GM23338 (cell line): ENCODE results near the gene NDE1. TPM values are rescaled to one million over a fixed set of nuclear protein-coding genes. Genes with fewer than 3 reads are reported as not detected.

Source experiments
- ATAC-seq: fragments of 200-7000 bp; cut with Tn5 transposase; 3 replicates; pipeline ENCODE4 v1.9.1; 2020
- DNase-seq: peaks from one replicate; pipeline ENCODE4 v3.0.0-alpha.2; 2015; ENCODE audit warnings: low spot score
- H2AFZ ChIP-seq: fragments of 200-600 bp; sonication (generic); 2 replicates; pipeline ENCODE4 v1.8.0; 2016; ENCODE audit warnings: antibody characterized with exemption, mild to moderate bottlenecking, moderate library complexity
- H3F3A ChIP-seq: fragments of 200-600 bp; sonication (generic); replicated peaks from 2 replicates; pipeline ENCODE4 v1.8.0; 2017; ENCODE audit warnings: antibody characterized with exemption, mixed run types, low read depth
- H3K27ac ChIP-seq: fragments of 200-600 bp; sonication (generic); 2 replicates; pipeline ENCODE4 v1.6.1; 2016; ENCODE audit warnings: low read depth
- H3K27me3 ChIP-seq: fragments of 200-600 bp; sonication (generic); 2 replicates; pipeline ENCODE4 v1.8.0; 2016; ENCODE audit warnings: mild to moderate bottlenecking, mixed run types, moderate library complexity; ENCODE audit not compliant: insufficient read depth
- H3K36me3 ChIP-seq: fragments of 200-600 bp; sonication (generic); 2 replicates; pipeline ENCODE4 v1.8.0; 2016; ENCODE audit warnings: mild to moderate bottlenecking; ENCODE audit not compliant: insufficient read depth
- H3K4me1 ChIP-seq: fragments of 200-600 bp; sonication (generic); 2 replicates; pipeline ENCODE4 v1.8.0; 2016; ENCODE audit warnings: mild to moderate bottlenecking, moderate library complexity; ENCODE audit not compliant: insufficient read depth
- H3K4me2 ChIP-seq: fragments of 200-600 bp; sonication (generic); 2 replicates; pipeline ENCODE4 v1.7.1; 2017; ENCODE audit warnings: mixed run types
- H3K4me3 ChIP-seq: fragments of 200-600 bp; sonication (generic); 2 replicates; pipeline ENCODE4 v1.6.1; 2016; ENCODE audit warnings: mixed run types
- H3K79me2 ChIP-seq: fragments of 200-600 bp; sonication (generic); replicated peaks from 2 replicates; pipeline ENCODE4 v1.8.0; 2017; ENCODE audit warnings: mild to moderate bottlenecking; ENCODE audit not compliant: insufficient read depth
- H3K9me2 ChIP-seq: fragments of 200-600 bp; sonication (generic); 2 replicates; pipeline ENCODE4 v1.8.0; 2017; ENCODE audit not compliant: insufficient read depth
- H4K20me1 ChIP-seq: fragments of 200-600 bp; sonication (generic); replicated peaks from 2 replicates; pipeline ENCODE4 v1.8.0; 2017; ENCODE audit warnings: mild to moderate bottlenecking; ENCODE audit not compliant: insufficient read depth
- H3K27ac Mint-ChIP-seq: 2 replicates; pipeline ENCODE4 v1.8.0; 2020; ENCODE audit warnings: inconsistent platforms, mild to moderate bottlenecking, moderate library complexity, mixed read lengths
- H3K27me3 Mint-ChIP-seq: 3 replicates; pipeline ENCODE4 v1.8.0; 2022; ENCODE audit warnings: low read depth, mild to moderate bottlenecking, moderate library complexity, mixed read lengths, inconsistent platforms; ENCODE audit not compliant: insufficient read depth, poor library complexity
- H3K36me3 Mint-ChIP-seq: 3 replicates; pipeline ENCODE4 v1.8.0; 2021; ENCODE audit warnings: low read depth, mild to moderate bottlenecking, inconsistent platforms, moderate library complexity, mixed read lengths
- H3K4me1 Mint-ChIP-seq: 3 replicates; pipeline ENCODE4 v1.8.0; 2020; ENCODE audit warnings: mild to moderate bottlenecking, inconsistent platforms, mixed read lengths
- H3K4me3 Mint-ChIP-seq: 3 replicates; pipeline ENCODE4 v1.8.0; 2021; ENCODE audit warnings: moderate library complexity, mild to moderate bottlenecking, inconsistent platforms, mixed read lengths
- H3K9me3 Mint-ChIP-seq: 3 replicates; pipeline ENCODE4 v1.8.0; 2020; ENCODE audit warnings: moderate library complexity, mild to moderate bottlenecking, inconsistent platforms, mixed read lengths
- CTCF ChIP-seq, 2 experiments: fragments of 200-600 bp in 1 of 2; sonication (generic) in 1 of 2; conservative IDR thresholded peaks; 2 replicates each; pipeline versions ENCODE4 v1.5.1 to v1.6.1; 2016 to 2017; ENCODE audit warnings: antibody characterized with exemption in 2 of 2, low read depth in 2 of 2, mild to moderate bottlenecking in 2 of 2, moderate library complexity in 1 of 2
- EZH2phosphoT487 ChIP-seq: fragments of 200-600 bp; sonication (generic); IDR thresholded peaks from one replicate; pipeline ENCODE4 v1.8.1; 2018; ENCODE audit warnings: antibody characterized with exemption; ENCODE audit not compliant: unreplicated experiment
- JUNB ChIP-seq: IDR thresholded peaks from one replicate; pipeline ENCODE4 v1.6.1; 2016; ENCODE audit warnings: antibody characterized with exemption; ENCODE audit not compliant: unreplicated experiment
- NANOG ChIP-seq: IDR thresholded peaks from 2 replicates; pipeline ENCODE4 v1.6.1; 2016; ENCODE audit warnings: antibody characterized with exemption, borderline replicate concordance
- STAT1 ChIP-seq: IDR thresholded peaks from one replicate; pipeline ENCODE4 v1.6.1; 2016; ENCODE audit warnings: antibody characterized with exemption; ENCODE audit not compliant: unreplicated experiment
- ZNF114 ChIP-seq: fragments of 250-450 bp; sonication (Bioruptor Pico); IDR thresholded peaks from 2 replicates; pipeline ENCODE4 v1.5.0; 2020; ENCODE audit warnings: mild to moderate bottlenecking, moderate library complexity
- ZNF331 ChIP-seq: fragments of 250-450 bp; sonication (Bioruptor Pico); IDR thresholded peaks from 2 replicates; pipeline ENCODE4 v1.5.0; 2020; ENCODE audit warnings: low read depth, mild to moderate bottlenecking, moderate library complexity
- polyA plus RNA-seq: library from polyadenylated mRNA; unstranded; fragments of >200 nt; fragmentation: Nextera tagmentation; extraction: Ambion mirVana; gene quantifications from 2 replicates; pipeline ENCODE4 v1.2.1, GENCODE V29; 2016
- total RNA-seq: library from RNA; depleted of rRNA; stranded (reverse); fragments of >200 nt; shearing (Covaris generic); gene quantifications from 2 replicates; pipeline ENCODE4 v1.2.3, GENCODE V29; 2014
- TF ChIP-seq, protein P1 (sequence below): fragments of 250-450 bp; sonication (Bioruptor Pico); IDR thresholded peaks from 2 replicates; pipeline ENCODE4 v1.5.0; 2020; ENCODE audit warnings: mild to moderate bottlenecking, moderate library complexity
- TF ChIP-seq, protein P2 (sequence below): IDR thresholded peaks from one replicate; pipeline ENCODE4 v1.6.1; 2018; ENCODE audit warnings: antibody characterized with exemption; ENCODE audit not compliant: unreplicated experiment

The NDE1 gene
- total and polyA plus RNA-seq, 2 experiments from 2014 or later: 13.0 to 22.9 TPM

DNA sequence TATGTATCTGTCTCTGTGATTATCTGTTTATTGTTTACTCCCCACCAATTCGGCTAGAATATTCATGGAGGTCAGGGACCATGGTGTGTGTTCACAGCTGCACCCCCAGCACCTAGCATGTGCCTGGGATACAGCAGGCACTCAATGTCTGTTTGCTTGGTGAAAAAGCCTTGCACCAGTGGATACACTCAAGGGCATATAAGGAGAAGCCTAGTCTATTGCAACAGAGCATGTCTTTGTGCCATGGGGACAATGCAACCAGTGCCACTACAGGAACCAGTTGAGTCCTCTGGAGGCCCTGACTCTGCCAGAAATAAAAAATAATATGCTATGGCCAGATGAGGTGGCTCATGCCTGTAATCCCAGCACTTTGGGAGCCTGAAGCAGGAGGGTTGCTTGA lies 93.6 kb downstream of the NDE1 start:
- Mint-ChIP-seq H3K4me3 (no peak overlapping the region), H3K36me3 (no peaks in the 10 kb centered on the region), H3K9me3 (no peaks in the 10 kb centered on the region), H3K27me3 (peaks cover 3% of the 10 kb centered on the region), H3K4me1 (no peaks in the 10 kb centered on the region), H3K27ac (no peak overlapping the region)
- no peak for ATAC-seq
- H3K27me3 ChIP-seq: no peaks in the 10 kb centered on the region
- no peaks in the 10 kb centered on the region for H4K20me1 ChIP-seq
- no peak for DNase-seq
- no peak overlapping the region for H3K4me3 ChIP-seq
- no peak overlapping the region for H2AFZ ChIP-seq
- TF ChIP-seq EZH2phosphoT487: no peak
- no peak for TF ChIP-seq ZNF114 (CRISPR knock-in tag)
- TF ChIP-seq, protein P1, sequence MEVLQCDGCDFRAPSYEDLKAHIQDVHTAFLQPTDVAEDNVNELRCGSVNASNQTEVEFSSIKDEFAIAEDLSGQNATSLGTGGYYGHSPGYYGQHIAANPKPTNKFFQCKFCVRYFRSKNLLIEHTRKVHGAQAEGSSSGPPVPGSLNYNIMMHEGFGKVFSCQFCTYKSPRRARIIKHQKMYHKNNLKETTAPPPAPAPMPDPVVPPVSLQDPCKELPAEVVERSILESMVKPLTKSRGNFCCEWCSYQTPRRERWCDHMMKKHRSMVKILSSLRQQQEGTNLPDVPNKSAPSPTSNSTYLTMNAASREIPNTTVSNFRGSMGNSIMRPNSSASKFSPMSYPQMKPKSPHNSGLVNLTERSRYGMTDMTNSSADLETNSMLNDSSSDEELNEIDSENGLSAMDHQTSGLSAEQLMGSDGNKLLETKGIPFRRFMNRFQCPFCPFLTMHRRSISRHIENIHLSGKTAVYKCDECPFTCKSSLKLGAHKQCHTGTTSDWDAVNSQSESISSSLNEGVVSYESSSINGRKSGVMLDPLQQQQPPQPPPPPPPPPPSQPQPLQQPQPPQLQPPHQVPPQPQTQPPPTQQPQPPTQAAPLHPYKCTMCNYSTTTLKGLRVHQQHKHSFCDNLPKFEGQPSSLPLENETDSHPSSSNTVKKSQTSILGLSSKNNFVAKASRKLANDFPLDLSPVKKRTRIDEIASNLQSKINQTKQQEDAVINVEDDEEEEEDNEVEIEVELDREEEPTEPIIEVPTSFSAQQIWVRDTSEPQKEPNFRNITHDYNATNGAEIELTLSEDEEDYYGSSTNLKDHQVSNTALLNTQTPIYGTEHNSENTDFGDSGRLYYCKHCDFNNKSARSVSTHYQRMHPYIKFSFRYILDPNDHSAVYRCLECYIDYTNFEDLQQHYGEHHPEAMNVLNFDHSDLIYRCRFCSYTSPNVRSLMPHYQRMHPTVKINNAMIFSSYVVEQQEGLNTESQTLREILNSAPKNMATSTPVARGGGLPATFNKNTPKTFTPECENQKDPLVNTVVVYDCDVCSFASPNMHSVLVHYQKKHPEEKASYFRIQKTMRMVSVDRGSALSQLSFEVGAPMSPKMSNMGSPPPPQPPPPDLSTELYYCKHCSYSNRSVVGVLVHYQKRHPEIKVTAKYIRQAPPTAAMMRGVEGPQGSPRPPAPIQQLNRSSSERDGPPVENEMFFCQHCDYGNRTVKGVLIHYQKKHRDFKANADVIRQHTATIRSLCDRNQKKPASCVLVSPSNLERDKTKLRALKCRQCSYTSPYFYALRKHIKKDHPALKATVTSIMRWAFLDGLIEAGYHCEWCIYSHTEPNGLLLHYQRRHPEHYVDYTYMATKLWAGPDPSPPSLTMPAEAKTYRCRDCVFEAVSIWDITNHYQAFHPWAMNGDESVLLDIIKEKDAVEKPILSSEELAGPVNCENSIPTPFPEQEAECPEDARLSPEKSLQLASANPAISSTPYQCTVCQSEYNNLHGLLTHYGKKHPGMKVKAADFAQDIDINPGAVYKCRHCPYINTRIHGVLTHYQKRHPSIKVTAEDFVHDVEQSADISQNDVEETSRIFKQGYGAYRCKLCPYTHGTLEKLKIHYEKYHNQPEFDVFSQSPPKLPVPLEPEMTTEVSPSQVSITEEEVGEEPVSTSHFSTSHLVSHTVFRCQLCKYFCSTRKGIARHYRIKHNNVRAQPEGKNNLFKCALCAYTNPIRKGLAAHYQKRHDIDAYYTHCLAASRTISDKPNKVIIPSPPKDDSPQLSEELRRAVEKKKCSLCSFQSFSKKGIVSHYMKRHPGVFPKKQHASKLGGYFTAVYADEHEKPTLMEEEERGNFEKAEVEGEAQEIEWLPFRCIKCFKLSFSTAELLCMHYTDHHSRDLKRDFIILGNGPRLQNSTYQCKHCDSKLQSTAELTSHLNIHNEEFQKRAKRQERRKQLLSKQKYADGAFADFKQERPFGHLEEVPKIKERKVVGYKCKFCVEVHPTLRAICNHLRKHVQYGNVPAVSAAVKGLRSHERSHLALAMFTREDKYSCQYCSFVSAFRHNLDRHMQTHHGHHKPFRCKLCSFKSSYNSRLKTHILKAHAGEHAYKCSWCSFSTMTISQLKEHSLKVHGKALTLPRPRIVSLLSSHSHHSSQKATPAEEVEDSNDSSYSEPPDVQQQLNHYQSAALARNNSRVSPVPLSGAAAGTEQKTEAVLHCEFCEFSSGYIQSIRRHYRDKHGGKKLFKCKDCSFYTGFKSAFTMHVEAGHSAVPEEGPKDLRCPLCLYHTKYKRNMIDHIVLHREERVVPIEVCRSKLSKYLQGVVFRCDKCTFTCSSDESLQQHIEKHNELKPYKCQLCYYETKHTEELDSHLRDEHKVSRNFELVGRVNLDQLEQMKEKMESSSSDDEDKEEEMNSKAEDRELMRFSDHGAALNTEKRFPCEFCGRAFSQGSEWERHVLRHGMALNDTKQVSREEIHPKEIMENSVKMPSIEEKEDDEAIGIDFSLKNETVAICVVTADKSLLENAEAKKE (CRISPR knock-in tag): no peak
- no peak for TF ChIP-seq CTCF (conservative IDR thresholded peaks at IDR 0.05; ENCODE audit: low read depth in 2 of 2)
- TF ChIP-seq ZNF331 (CRISPR knock-in tag): no peak
- no peak for TF ChIP-seq JUNB
- no peak for TF ChIP-seq NANOG
- no peak for TF ChIP-seq STAT1
- TF ChIP-seq, protein P2, sequence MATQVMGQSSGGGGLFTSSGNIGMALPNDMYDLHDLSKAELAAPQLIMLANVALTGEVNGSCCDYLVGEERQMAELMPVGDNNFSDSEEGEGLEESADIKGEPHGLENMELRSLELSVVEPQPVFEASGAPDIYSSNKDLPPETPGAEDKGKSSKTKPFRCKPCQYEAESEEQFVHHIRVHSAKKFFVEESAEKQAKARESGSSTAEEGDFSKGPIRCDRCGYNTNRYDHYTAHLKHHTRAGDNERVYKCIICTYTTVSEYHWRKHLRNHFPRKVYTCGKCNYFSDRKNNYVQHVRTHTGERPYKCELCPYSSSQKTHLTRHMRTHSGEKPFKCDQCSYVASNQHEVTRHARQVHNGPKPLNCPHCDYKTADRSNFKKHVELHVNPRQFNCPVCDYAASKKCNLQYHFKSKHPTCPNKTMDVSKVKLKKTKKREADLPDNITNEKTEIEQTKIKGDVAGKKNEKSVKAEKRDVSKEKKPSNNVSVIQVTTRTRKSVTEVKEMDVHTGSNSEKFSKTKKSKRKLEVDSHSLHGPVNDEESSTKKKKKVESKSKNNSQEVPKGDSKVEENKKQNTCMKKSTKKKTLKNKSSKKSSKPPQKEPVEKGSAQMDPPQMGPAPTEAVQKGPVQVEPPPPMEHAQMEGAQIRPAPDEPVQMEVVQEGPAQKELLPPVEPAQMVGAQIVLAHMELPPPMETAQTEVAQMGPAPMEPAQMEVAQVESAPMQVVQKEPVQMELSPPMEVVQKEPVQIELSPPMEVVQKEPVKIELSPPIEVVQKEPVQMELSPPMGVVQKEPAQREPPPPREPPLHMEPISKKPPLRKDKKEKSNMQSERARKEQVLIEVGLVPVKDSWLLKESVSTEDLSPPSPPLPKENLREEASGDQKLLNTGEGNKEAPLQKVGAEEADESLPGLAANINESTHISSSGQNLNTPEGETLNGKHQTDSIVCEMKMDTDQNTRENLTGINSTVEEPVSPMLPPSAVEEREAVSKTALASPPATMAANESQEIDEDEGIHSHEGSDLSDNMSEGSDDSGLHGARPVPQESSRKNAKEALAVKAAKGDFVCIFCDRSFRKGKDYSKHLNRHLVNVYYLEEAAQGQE: no peak
- no peaks in the 10 kb centered on the region for H3F3A ChIP-seq
- H3K4me2 ChIP-seq: no peak overlapping the region
- no peak overlapping the region for H3K27ac ChIP-seq
- H3K4me1 ChIP-seq: no peaks in the 10 kb centered on the region
- no peaks in the 10 kb centered on the region for H3K9me2 ChIP-seq
- no peaks in the 10 kb centered on the region for H3K79me2 ChIP-seq
- no peaks in the 10 kb centered on the region for H3K36me3 ChIP-seq
